ENCODE results near the gene CHST2. TPM values are rescaled to one million over a fixed set of nuclear protein-coding genes. Genes with fewer than 3 reads are reported as not detected.

The CHST2 gene
- total RNA-seq, 2 experiments from 2014 or later = 6.0 to 6.9 TPM

DNA sequence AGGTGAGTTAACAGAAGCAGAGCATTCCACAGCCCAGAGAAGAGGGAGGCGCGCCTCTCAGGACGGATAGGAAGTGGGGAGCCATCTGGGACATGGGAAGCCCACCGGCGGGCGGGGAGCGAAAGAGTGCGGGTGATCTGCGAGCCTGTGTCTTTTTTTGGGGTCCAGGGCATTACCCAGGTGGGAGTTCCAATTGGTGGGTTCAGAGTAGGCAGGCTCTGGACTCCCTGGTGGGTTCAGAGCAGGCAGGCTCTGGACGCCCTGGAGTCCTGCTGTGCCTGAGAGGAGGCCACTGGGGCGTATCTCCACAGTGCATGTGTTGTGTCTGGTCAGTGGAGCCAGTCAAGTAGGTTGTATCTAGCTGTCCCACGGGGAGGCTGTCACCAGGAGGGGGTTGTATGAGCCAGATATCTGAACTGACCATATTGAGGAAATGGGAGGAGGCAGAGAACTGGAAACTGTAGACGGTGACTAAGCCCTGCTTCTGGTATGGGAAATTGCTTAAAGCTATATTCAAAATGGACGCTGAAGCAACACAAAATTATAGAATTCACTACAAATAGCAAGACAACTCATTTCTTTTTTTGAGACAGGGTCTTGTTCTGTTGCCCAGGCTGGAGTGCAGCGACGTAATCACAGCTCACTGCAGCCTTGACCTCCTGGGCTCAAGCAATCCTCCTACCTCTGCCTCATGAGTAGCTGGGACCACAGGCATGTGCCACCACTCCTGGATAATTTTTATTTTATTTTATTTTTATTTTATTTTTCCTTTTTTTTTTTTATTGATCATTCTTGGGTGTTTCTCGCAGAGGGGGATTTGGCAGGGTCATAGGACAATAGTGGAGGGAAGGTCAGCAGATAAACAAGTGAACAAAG lies 34.5 kb upstream of the CHST2 start:
- Mint-ChIP-seq H3K4me1 (ENCODE audit: low read depth) (peaks cover 5% of the 10 kb centered on the region), H3K9me3 (no peaks in the 10 kb centered on the region), H3K36me3 (ENCODE audit: low read depth) (no peaks in the 10 kb centered on the region), H3K27me3 (no peaks in the 10 kb centered on the region), H3K4me3 (no peak overlapping the region), H3K27ac (no peak overlapping the region)
- TF ChIP-seq, protein P1, sequence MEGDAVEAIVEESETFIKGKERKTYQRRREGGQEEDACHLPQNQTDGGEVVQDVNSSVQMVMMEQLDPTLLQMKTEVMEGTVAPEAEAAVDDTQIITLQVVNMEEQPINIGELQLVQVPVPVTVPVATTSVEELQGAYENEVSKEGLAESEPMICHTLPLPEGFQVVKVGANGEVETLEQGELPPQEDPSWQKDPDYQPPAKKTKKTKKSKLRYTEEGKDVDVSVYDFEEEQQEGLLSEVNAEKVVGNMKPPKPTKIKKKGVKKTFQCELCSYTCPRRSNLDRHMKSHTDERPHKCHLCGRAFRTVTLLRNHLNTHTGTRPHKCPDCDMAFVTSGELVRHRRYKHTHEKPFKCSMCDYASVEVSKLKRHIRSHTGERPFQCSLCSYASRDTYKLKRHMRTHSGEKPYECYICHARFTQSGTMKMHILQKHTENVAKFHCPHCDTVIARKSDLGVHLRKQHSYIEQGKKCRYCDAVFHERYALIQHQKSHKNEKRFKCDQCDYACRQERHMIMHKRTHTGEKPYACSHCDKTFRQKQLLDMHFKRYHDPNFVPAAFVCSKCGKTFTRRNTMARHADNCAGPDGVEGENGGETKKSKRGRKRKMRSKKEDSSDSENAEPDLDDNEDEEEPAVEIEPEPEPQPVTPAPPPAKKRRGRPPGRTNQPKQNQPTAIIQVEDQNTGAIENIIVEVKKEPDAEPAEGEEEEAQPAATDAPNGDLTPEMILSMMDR (IDR thresholded peaks at IDR 0.05) = no peak
- DNase-seq (no peak), ATAC-seq (peak; percentile 48)
- POLR2A ChIA-PET = no interaction called here
- CTCF ChIA-PET = no interaction called here
- intact Hi-C loops (cut with micrococcal nuclease) = no loop called here

DNA sequence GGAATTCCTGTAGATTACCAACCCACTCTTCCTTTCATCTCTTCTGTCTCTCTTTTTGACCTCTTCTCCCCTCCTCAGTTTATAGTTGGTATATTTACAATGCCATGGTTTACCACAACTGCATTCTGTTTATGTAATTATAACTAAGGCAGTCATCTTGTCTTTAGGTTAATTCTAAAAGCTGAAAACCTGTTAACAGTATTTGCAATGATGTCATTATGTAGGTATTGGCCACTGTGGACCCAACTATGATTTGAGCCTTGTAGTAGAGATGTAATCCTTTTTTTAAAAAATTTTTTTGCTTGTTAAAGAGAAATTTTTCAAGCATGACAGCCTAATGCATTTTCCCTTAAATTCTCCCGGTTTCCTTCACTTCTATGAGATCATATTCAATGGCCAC lies 30.7 kb upstream of the CHST2 start:
- no peak for ATAC-seq
- H3K4me1 Mint-ChIP-seq (ENCODE audit: low read depth) = no peaks in the 10 kb centered on the region
- no peak overlapping the region for H3K27ac Mint-ChIP-seq
- no peak for DNase-seq
- H3K9me3 Mint-ChIP-seq = no peaks in the 10 kb centered on the region
- CTCF ChIA-PET = no interaction called here
- intact Hi-C loops (cut with micrococcal nuclease) = no loop called here
- TF ChIP-seq, protein P1 (IDR thresholded peaks at IDR 0.05) = no peak
- H3K27me3 Mint-ChIP-seq = no peaks in the 10 kb centered on the region
- H3K4me3 Mint-ChIP-seq = no peak overlapping the region
- POLR2A ChIA-PET = no interaction called here
- H3K36me3 Mint-ChIP-seq (ENCODE audit: low read depth) = no peaks in the 10 kb centered on the region

DNA sequence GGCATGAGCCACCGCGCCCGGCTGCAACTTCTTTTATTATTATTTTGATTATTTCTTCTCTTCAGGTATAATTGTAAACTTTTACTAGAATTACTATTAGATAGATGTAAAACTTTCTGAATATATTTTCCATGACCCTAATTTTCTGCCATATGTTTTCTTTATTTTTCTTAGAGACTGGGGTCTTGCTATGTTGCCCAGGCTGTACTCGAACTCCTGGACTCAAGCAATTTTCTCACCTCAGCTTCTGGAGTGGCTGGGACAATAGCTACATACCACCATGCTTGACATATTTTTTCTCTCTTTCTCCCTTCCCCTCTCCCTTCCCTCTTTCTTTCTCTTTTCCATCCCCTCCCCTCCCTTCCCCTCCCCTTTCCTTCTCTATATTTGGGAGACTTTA lies 29.6 kb upstream of the CHST2 start:
- no peaks in the 10 kb centered on the region for H3K4me1 Mint-ChIP-seq (ENCODE audit: low read depth)
- ChIA-PET CTCF (no interaction called here), POLR2A (no interaction called here)
- H3K4me3 Mint-ChIP-seq = no peak overlapping the region
- no peaks in the 10 kb centered on the region for H3K36me3 Mint-ChIP-seq (ENCODE audit: low read depth)
- H3K27ac Mint-ChIP-seq = no peak overlapping the region
- no peaks in the 10 kb centered on the region for H3K9me3 Mint-ChIP-seq
- DNase-seq (no peak), ATAC-seq (no peak)
- intact Hi-C loops (cut with micrococcal nuclease) = no loop called here
- no peaks in the 10 kb centered on the region for H3K27me3 Mint-ChIP-seq
- TF ChIP-seq, protein P1 (IDR thresholded peaks at IDR 0.05) = no peak

DNA sequence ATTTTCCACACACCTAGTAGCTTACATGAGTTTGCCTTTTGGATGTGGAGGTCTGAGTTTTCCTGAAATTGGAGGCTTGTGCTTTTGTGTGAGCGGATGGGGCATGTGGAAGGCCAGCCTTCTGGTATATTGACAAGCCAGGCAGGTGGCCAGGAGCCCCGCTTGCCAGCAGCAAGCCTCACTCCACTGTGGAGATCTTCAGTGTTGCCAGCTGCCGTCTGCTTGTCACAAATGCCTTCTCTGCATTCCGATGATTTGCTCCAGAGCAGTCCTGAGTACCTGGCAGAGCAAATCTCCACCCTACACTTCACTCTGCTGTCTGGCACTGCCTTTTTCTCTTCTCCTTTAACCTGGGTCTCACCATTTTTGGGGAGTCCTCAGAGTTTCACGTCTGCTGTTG lies 29.1 kb upstream of the CHST2 start:
- ATAC-seq = no peak
- no peak for DNase-seq
- Mint-ChIP-seq H3K9me3 (no peaks in the 10 kb centered on the region), H3K36me3 (ENCODE audit: low read depth) (no peaks in the 10 kb centered on the region), H3K4me3 (no peak overlapping the region), H3K27ac (no peak overlapping the region), H3K27me3 (no peaks in the 10 kb centered on the region), H3K4me1 (ENCODE audit: low read depth) (no peaks in the 10 kb centered on the region)
- POLR2A ChIA-PET = no interaction called here
- CTCF ChIA-PET = no interaction called here
- TF ChIP-seq, protein P1 (IDR thresholded peaks at IDR 0.05) = no peak
- intact Hi-C loops (cut with micrococcal nuclease) = no loop called here

DNA sequence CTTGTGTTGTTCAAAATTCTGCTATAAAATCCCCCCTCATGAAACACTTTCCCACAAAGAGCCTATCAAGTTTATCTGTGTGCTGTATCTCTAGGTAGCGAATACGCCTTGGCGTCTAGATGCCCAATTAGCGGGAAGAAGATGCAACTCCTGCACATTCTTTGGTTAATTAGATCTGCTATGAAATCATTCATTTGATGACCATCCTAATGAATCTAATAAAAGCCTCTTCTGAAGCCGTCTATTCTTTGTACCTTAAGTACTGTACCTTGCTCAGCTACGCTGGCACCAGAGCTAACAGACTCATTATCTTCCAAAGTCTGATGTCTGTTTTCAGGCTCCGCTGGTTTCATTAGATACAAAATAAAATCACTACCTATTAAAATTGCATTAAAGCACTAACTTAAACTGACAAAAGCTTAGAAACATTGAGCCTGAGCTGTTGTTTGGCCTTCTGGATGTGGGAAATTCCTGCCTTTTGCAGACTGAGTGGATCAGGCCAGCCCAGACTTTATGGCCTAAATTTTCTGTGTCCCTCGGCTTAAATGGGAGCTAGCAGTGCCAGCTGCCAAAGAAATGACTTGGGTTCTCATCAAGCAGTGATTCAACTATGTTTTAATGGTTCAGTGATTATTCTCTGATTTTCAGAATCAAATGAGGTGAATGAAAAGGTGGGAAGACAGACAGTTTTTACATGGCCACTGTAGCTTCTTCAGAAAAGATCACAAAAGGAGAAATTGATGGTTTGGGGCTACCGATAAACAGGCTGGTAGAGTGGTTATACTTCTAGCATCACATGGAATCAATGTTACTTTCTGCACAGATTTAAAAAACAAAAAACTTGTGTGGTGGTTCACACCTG lies 28.4 kb upstream of the CHST2 start:
- CTCF ChIA-PET = no interaction called here
- DNase-seq = no peak
- Mint-ChIP-seq H3K27ac (no peak overlapping the region), H3K4me1 (ENCODE audit: low read depth) (no peaks in the 10 kb centered on the region), H3K9me3 (no peaks in the 10 kb centered on the region), H3K36me3 (ENCODE audit: low read depth) (no peaks in the 10 kb centered on the region), H3K27me3 (no peaks in the 10 kb centered on the region), H3K4me3 (no peak overlapping the region)
- TF ChIP-seq, protein P1 (IDR thresholded peaks at IDR 0.05) = no peak
- POLR2A ChIA-PET = no interaction called here
- no peak for ATAC-seq
- intact Hi-C loops (cut with micrococcal nuclease) = no loop called here
